Left lung (tissue), 10 donors: Measurements from ENCODE around the gene AFAP1L1. TPM values are rescaled to one million over a fixed set of nuclear protein-coding genes. Genes with fewer than 3 reads are reported as not detected.

Experiments used
- ATAC-seq: fragments of 200-7000 bp; cut with Tn5 transposase; one replicate; pipeline ENCODE4 v1.9.1; 2020; ENCODE audit warnings: moderate library complexity
- DNase-seq, 4 donors: peaks; one replicate each; pipeline ENCODE4 v3.0.0-alpha.2; 2013 to 2020
- H3K27ac ChIP-seq, 2 donors: fragments of 200-600 bp; sonication (generic) in 1 of 2; one replicate each; pipeline versions ENCODE4 v1.5.0 to v1.8.0; 2020 to 2021
- H3K27me3 ChIP-seq, 2 donors: fragments of 200-600 bp; sonication (generic) in 1 of 2; one replicate each; pipeline versions ENCODE4 v1.5.0 to v1.8.0; 2020 to 2021
- H3K36me3 ChIP-seq, 2 donors: fragments of 200-600 bp; sonication (generic) in 1 of 2; one replicate each; pipeline versions ENCODE4 v1.5.0 to v1.8.0; 2020 to 2021
- H3K4me1 ChIP-seq, 2 donors: fragments of 200-600 bp; one replicate each; pipeline ENCODE4 v1.8.0; 2021
- H3K4me3 ChIP-seq, 2 donors: fragments of 200-600 bp; sonication (generic) in 1 of 2; one replicate each; pipeline versions ENCODE4 v1.5.0 to v1.8.0; 2020 to 2021; ENCODE audit warnings: mild to moderate bottlenecking in 1 of 2
- H3K9me3 ChIP-seq, 2 donors: fragments of 200-600 bp; sonication (generic) in 1 of 2; one replicate each; pipeline versions ENCODE4 v1.5.0 to v1.8.0; 2020 to 2021
- intact Hi-C, 2 donors: fragments of 100-400 bp; cut with DNase I; formaldehyde crosslinking; loops; one replicate each; pipeline versions ENCODE4 v1.11.2 to v1.14.2; 2022
- polyA plus RNA-seq, 6 donors: library from polyadenylated mRNA; unstranded; fragments of 120-200 nt; gene quantifications; one replicate each; pipeline ENCODE4 v1.2.1, GENCODE V29; 2013; ENCODE audit not compliant: insufficient read length in 6 of 6
- total RNA-seq, 2 donors: library from RNA; stranded (reverse); fragmentation: NEBNext Ultra II Directional; extraction: Animal tissue kit (Norgen Biotek cat#: 25700); gene quantifications; one replicate each; pipeline ENCODE4 v1.2.1, GENCODE V29; 2021
- TF ChIP-seq, protein P1 (sequence below), 2 donors: fragments of 200-600 bp; sonication (generic) in 1 of 2; IDR thresholded peaks; one replicate each; pipeline versions ENCODE4 v1.5.0 to v1.8.0; 2021; ENCODE audit warnings: antibody characterized with exemption in 2 of 2
- donor health status: DM: no; HTN: yes; CAD: no.
- donor health status: DM: no; HTN: no; CAD: no.

AFAP1L1 gene
- total and polyA plus RNA-seq, 8 donors: 14.2 to 46.6 (median 40.6) TPM

DNA sequence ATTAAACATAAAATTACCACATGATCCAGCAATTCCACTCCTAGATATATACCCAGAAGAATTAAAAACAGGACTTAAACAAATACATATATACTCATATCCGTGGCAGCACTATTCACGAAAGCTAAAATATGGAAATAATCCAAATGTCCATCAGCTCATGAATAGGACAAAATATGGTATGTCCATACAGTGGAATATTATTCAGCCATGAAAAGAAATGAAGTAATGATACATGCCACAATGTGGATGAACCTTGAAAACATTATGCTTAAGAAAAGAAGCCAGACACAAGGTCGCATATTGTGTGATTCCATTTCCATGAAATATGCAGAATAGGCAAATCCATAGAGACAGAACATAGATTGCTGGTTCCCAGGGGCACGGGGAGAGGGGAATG is 24.8 kb upstream of the AFAP1L1 start:
- ATAC-seq (no peak), DNase-seq (no peak)
- no peaks in the 10 kb centered on the region for H3K9me3 ChIP-seq
- H3K36me3 ChIP-seq: peaks cover 0 to 24% of the 10 kb centered on the region in 2 donors
- TF ChIP-seq, protein P1, sequence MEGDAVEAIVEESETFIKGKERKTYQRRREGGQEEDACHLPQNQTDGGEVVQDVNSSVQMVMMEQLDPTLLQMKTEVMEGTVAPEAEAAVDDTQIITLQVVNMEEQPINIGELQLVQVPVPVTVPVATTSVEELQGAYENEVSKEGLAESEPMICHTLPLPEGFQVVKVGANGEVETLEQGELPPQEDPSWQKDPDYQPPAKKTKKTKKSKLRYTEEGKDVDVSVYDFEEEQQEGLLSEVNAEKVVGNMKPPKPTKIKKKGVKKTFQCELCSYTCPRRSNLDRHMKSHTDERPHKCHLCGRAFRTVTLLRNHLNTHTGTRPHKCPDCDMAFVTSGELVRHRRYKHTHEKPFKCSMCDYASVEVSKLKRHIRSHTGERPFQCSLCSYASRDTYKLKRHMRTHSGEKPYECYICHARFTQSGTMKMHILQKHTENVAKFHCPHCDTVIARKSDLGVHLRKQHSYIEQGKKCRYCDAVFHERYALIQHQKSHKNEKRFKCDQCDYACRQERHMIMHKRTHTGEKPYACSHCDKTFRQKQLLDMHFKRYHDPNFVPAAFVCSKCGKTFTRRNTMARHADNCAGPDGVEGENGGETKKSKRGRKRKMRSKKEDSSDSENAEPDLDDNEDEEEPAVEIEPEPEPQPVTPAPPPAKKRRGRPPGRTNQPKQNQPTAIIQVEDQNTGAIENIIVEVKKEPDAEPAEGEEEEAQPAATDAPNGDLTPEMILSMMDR (IDR thresholded peaks at IDR 0.05): no peak
- H3K27ac ChIP-seq: no peak overlapping the region
- intact Hi-C loops: no loop called here
- no peaks in the 10 kb centered on the region for H3K4me1 ChIP-seq
- H3K4me3 ChIP-seq: no peak overlapping the region
- H3K27me3 ChIP-seq: no peaks in the 10 kb centered on the region

DNA sequence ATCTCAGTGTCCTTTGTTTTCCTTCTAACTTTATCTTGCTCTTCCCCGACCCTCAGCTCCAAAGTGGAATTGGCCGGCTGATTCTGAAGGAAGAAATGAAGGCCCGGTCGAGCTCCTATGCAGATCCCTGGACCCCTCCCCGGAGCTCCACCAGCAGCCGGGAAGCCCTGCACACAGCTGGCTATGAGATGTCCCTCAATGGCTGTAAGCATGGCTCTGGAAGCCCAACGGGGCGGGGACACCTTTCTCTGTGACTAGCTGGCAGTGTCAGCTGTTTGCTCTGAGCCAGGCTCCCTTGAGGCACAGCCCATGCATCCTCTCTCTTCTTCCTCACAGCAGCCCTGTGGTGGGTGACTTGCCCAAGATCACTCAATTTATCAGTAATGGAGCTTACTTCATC is 23.9 kb upstream of the AFAP1L1 start:
- intact Hi-C loops: no loop called here
- TF ChIP-seq, protein P1 (IDR thresholded peaks at IDR 0.05): no peak
- ATAC-seq (no peak), DNase-seq (no peak)
- no peaks in the 10 kb centered on the region for H3K27me3 ChIP-seq
- no peaks in the 10 kb centered on the region for H3K4me1 ChIP-seq
- H3K36me3 ChIP-seq: peaks cover 0 to 24% of the 10 kb centered on the region in 2 donors
- H3K4me3 ChIP-seq: no peak overlapping the region
- no peaks in the 10 kb centered on the region for H3K9me3 ChIP-seq
- no peak overlapping the region for H3K27ac ChIP-seq

DNA sequence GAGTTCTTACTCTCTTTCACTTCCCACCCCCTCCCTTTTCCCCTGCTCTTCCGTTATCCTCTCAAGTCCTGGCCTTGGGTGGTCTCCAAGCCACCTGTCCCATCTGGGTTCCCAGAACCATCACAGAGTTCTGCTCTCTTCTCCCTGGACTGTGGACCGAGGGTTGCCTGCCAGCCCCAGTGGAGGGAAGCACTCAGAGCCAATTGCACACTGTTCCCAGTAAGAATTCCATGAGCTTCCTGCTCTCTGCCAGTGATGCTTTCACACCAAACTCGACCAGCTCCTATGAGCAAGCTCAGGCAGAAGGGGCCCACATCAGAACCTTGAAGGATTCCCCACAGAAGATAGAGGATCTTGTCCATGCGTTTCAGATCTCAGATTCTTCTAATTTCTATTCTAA is 20.1 kb upstream of the AFAP1L1 start:
- TF ChIP-seq, protein P1 (IDR thresholded peaks at IDR 0.05): no peak
- intact Hi-C loops: no loop called here
- peaks cover 0 to 15% of the 10 kb centered on the region in 2 donors for H3K36me3 ChIP-seq

DNA sequence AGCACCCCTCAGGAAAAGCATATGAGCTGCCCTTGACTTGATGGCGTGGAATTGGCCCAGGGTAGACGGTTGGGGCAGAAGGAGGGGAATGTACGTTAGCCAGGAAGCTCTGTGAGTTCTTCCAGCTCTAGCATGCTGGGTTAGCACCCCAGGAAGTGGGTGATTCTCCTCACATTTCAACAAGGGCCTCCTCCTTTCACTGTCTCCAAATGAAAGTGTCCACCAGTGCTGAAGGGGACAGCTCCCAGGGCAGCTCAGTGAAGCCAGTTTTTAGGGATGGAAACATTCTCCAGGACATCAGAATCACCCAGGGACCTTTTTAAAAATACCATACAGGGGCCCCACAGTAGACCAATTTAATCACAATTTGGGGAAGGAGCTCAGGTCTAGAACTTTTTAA is 17.2 kb upstream of the AFAP1L1 start:
- Histone ChIP-seq H3K27ac (no peak overlapping the region), H3K9me3 (no peaks in the 10 kb centered on the region), H3K27me3 (no peaks in the 10 kb centered on the region), H3K36me3 (peaks cover 0 to 7% of the 10 kb centered on the region in 2 donors), H3K4me1 (no peaks in the 10 kb centered on the region), H3K4me3 (no peak overlapping the region)
- TF ChIP-seq, protein P1 (IDR thresholded peaks at IDR 0.05): no peak
- intact Hi-C loops: no loop called here
- ATAC-seq (peak; percentile 47), DNase-seq (peak in 1 of 4 donors; percentile 28)

More for the DNA sequence above, 20.1 kb upstream of the AFAP1L1 start:
- H3K27ac ChIP-seq: no peak overlapping the region
- no peaks in the 10 kb centered on the region for H3K4me1 ChIP-seq
- H3K9me3 ChIP-seq: no peaks in the 10 kb centered on the region
- H3K4me3 ChIP-seq: no peak overlapping the region
- no peak for DNase-seq
- no peak for ATAC-seq
- H3K27me3 ChIP-seq: no peaks in the 10 kb centered on the region

DNA sequence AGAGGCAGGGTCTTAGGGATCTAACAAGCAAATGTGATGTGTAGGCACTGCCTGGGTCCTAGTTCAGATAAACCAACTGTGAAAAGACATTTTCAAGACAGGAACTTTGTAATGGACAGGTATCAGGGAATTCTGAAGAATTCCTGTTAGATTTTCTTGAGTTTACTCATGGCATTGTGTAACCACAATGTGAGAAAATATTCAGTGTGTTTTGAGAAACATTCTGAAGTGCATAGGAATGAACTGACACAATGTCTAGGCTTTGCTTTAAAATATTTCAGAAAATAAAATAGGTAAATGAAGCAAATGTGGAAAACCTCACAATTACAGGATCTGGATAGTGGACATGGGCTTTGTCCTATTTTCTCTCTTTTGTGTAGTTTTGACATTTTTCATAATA is 15.2 kb upstream of the AFAP1L1 start:
- TF ChIP-seq, protein P1 (IDR thresholded peaks at IDR 0.05): no peak
- H3K27ac ChIP-seq: no peak overlapping the region
- H3K4me1 ChIP-seq: no peaks in the 10 kb centered on the region
- no peak overlapping the region for H3K4me3 ChIP-seq
- intact Hi-C loops: no loop called here
- peaks cover 0 to 2% of the 10 kb centered on the region in 2 donors for H3K36me3 ChIP-seq
- ATAC-seq: no peak
- no peaks in the 10 kb centered on the region for H3K27me3 ChIP-seq
- no peaks in the 10 kb centered on the region for H3K9me3 ChIP-seq
- DNase-seq: no peak
